GM12878 (cell line): ENCODE measurements around the gene LRRC74B. TPM values are rescaled to one million over a fixed set of nuclear protein-coding genes. Genes with fewer than 3 reads are reported as not detected.

Source experiments
- ATAC-seq: fragments of 200-7000 bp; cut with Tn5 transposase; 3 replicates; pipeline ENCODE4 v1.9.1; 2020; ENCODE audit warnings: mild to moderate bottlenecking, moderate library complexity
- BruUV-seq: library from RNA; stranded (reverse); fragments of 400-500 nt; replicated peaks from 2 replicates; lab custom pipeline; 2021; lab: Mats Ljungman, UMichigan
- CTCF ChIA-PET: fragments of 300-600 bp; sonication (Branson Sonifier 250); formaldehyde crosslinking; extraction: SDS; loops from one replicate; lab custom pipeline; 2021; ENCODE audit warnings: inconsistent platforms; lab: Yijun Ruan, JAX
- POLR2A ChIA-PET: fragments of 350-600 bp; formaldehyde crosslinking; extraction: SDS; loops from one replicate; lab custom pipeline; 2021; ENCODE audit warnings: inconsistent platforms; lab: Charles Lee
- RAD21 ChIA-PET: fragments of 300-600 bp; sonication (Branson Sonifier 250); formaldehyde crosslinking; loops from one replicate; lab custom pipeline; 2023; ENCODE audit warnings: antibody characterized with exemption; ENCODE audit not compliant: unreplicated experiment; lab: Charles Lee
- SMC1A ChIA-PET: fragments of 300-600 bp; sonication (Branson Sonifier 250); formaldehyde crosslinking; loops from one replicate; lab custom pipeline; 2023; ENCODE audit not compliant: unreplicated experiment, uncharacterized antibody; lab: Charles Lee
- DNase-seq: peaks from one replicate; pipeline ENCODE4 v3.0.0-alpha.2; 2011; ENCODE audit warnings: low read depth, low spot score
- FAIRE-seq: peaks from 3 replicates; lab custom pipeline; 2011; peaks lifted over from hg19 to GRCh38; lab: Jason Lieb, UNC
- H2AFZ ChIP-seq: 2 replicates; pipeline ENCODE4 v1.6.0; 2011; ENCODE audit warnings: low read depth, low read length, control low read depth; ENCODE audit not compliant: control insufficient read depth
- H3K27ac ChIP-seq: 2 replicates; pipeline ENCODE4 v1.5.1; 2011; ENCODE audit warnings: control low read depth; ENCODE audit not compliant: control insufficient read depth, insufficient read depth
- H3K27me3 ChIP-seq, 2 experiments: replicated peaks in 1 of 2; 2 replicates each; pipeline versions ENCODE4 v1.6.0 to v1.6.1; 2011; ENCODE audit warnings: low read length in 1 of 2; ENCODE audit not compliant: control insufficient read depth in 2 of 2, insufficient read depth in 2 of 2
- H3K36me3 ChIP-seq, 2 experiments: 2 replicates each; pipeline ENCODE4 v1.5.1; 2011; ENCODE audit warnings: low read length in 1 of 2; ENCODE audit not compliant: control insufficient read depth in 2 of 2, insufficient read depth in 2 of 2
- H3K4me1 ChIP-seq: 2 replicates; pipeline ENCODE4 v1.6.1; 2011; ENCODE audit warnings: mild to moderate bottlenecking, low read length, moderate library complexity, mixed read lengths; ENCODE audit not compliant: control insufficient read depth, insufficient read depth
- H3K4me2 ChIP-seq: 2 replicates; pipeline ENCODE4 v1.6.0; 2011; ENCODE audit warnings: control low read depth; ENCODE audit not compliant: control insufficient read depth, insufficient read depth
- H3K4me3 ChIP-seq: fragments of 200-600 bp; sonication (generic); 2 replicates; pipeline ENCODE4 v1.5.1; 2016
- H3K79me2 ChIP-seq: 2 replicates; pipeline ENCODE4 v1.6.0; 2011; ENCODE audit warnings: low read length; ENCODE audit not compliant: control insufficient read depth, insufficient read depth
- H3K9ac ChIP-seq: 2 replicates; pipeline ENCODE4 v1.8.0; 2011; ENCODE audit warnings: low read length, control low read depth, mixed read lengths; ENCODE audit not compliant: control insufficient read depth, insufficient read depth
- H3K9me3 ChIP-seq: replicated peaks from 3 replicates; pipeline ENCODE4 v1.5.1; 2011; ENCODE audit warnings: mild to moderate bottlenecking, low read length; ENCODE audit not compliant: control insufficient read depth, insufficient read depth
- H4K20me1 ChIP-seq: 2 replicates; pipeline ENCODE4 v1.6.0; 2011; ENCODE audit not compliant: control insufficient read depth, insufficient read depth
- MAX ChIP-seq: IDR thresholded peaks from 2 replicates; pipeline ENCODE4 v1.6.1; 2012; ENCODE audit warnings: low read depth, low read length, improper control_type of control experiment
- MTA3 ChIP-seq: IDR thresholded peaks from 2 replicates; pipeline ENCODE4 v1.6.1; 2012; ENCODE audit warnings: low read length, inconsistent platforms, borderline replicate concordance
- PML ChIP-seq: IDR thresholded peaks from 2 replicates; pipeline ENCODE4 v1.6.1; 2012; ENCODE audit warnings: low read length, inconsistent platforms
- POLR2A ChIP-seq: IDR thresholded peaks from 2 replicates; pipeline ENCODE4 v1.6.1; 2011; ENCODE audit warnings: low read depth, mild to moderate bottlenecking, low read length
- POLR2AphosphoS5 ChIP-seq: IDR thresholded peaks from 2 replicates; pipeline ENCODE4 v1.6.1; 2011; ENCODE audit warnings: mild to moderate bottlenecking, low read length, inconsistent platforms
- POU2F2 ChIP-seq: IDR thresholded peaks from 3 replicates; pipeline ENCODE4 v1.6.1; 2011; ENCODE audit warnings: low read depth, mild to moderate bottlenecking, low read length, borderline replicate concordance
- RUNX3 ChIP-seq: IDR thresholded peaks from 2 replicates; pipeline ENCODE4 v1.6.1; 2012; ENCODE audit warnings: low read length, inconsistent platforms
- WGBS: methylation state at CpG from one replicate; pipeline ENCODE4 v1.1.6; 2016; ENCODE audit warnings: low lambda C conversion rate; ENCODE audit not compliant: insufficient replicate concordance, insufficient coverage; ENCODE audit errors: missing lambda C conversion rate; 5-methylcytosine and 5-hydroxymethylcytosine counted together
- in situ Hi-C: fragments of 300-500 bp; cut with MboI; formaldehyde crosslinking; loops from 9 replicates; pipeline ENCODE4 v1.14.3; 2018; ENCODE audit warnings: mixed read lengths
- intact Hi-C: fragments of 100-400 bp; cut with micrococcal nuclease; formaldehyde crosslinking; loops from one replicate; pipeline ENCODE4 v1.14.2; 2022; ENCODE audit not compliant: unreplicated experiment
- polyA plus RNA-seq, 11 experiments: library from polyadenylated mRNA; depleted of rRNA in 4 of 11; unstranded in 6 of 11; stranded (reverse) in 5 of 11; fragments of >200 nt; fragmentation: Nextera tagmentation in 4 of 11; fragmentation: Illumina TruSeq in 1 of 11; extraction: Ambion mirVana in 4 of 11; extraction: Trizol in 1 of 11; gene quantifications; 1 replicate in 1 of 11; 2 replicates in 10 of 11; pipeline versions ENCODE4 v1.2.1 to v1.2.3, GENCODE V29; 2011 to 2016; ENCODE audit warnings: inconsistent platforms in 2 of 11, missing spikeins in 2 of 11, low read depth in 1 of 11
- total RNA-seq, 4 experiments: library from RNA; depleted of rRNA in 3 of 4; stranded (reverse); fragments of >200 nt in 3 of 4; fragmentation: Illumina TruSeq in 1 of 4; extraction: Trizol in 1 of 4; gene quantifications; 2 replicates each; pipeline versions ENCODE4 v1.2.1 to v1.2.3, GENCODE V29; 2013 to 2021
- TF ChIP-seq, protein P1 (sequence below): fragments of 450-650 bp; IDR thresholded peaks from 2 replicates; pipeline ENCODE4 v1.6.1; 2017; ENCODE audit warnings: low read depth, mild to moderate bottlenecking, moderate library complexity

The LRRC74B gene
- total and polyA plus RNA-seq, 10 of the 15 experiments (the other 5 are each of a cell fraction or from before 2014, with no cell fraction given) = not detected

DNA sequence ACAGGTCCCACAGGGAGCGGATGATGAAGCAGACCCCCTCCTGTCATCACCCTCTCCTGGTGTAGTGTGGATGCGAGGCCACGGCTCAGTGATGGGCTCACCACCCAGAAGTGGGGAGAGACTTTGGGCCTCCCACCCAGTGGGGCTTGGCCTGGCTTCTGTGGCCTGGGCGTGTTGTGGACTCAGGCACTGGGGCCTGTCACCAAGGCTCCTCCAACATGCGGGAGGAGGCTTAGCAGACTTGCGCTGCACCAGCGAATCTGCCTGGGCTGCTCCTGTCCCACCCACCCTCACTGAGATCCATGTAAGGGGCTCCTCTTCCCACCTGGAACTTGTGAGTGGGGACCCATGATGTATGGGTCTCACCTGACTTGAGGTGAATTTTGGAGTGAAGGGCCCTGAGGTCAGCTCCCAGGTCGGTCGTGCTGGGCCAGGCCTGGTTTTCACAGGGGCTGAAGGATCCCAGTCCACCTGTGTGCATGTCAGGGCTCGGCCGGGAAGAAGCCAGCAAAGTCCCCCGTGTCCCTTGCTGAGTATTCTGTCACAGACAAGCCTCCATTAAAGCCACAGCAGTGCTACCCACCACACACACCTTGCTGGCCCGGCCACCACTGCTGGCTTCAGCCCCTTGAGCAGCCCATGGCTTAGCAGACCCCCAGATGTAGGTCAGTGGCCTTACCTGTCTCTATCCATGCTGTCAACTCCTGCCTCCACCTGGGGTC, 48.0 kb upstream of the LRRC74B start:
- Histone ChIP-seq H3K4me3 (no peak overlapping the region), H2AFZ (no peak overlapping the region), H3K4me1 (peaks cover 5% of the 10 kb centered on the region), H3K36me3 (peaks cover 2 to 4% of the 10 kb centered on the region in 2 experiments; a peak in 2 of 4 replicates), H3K4me2 (no peak overlapping the region), H3K79me2 (peaks cover 17% of the 10 kb centered on the region), H3K9me3 (no peaks in the 10 kb centered on the region), H3K9ac (no peak overlapping the region), H4K20me1 (no peaks in the 10 kb centered on the region), H3K27ac (no peak overlapping the region), H3K27me3 (no peaks in the 10 kb centered on the region)
- ChIA-PET SMC1A (no interaction called here), CTCF (no interaction called here), RAD21 (no interaction called here), POLR2A (no interaction called here)
- FAIRE-seq = no peak
- no TSS peak for BruUV-seq
- ATAC-seq = no peak
- no peak for TF ChIP-seq POU2F2
- TF ChIP-seq POLR2A = peak; percentile 47
- TF ChIP-seq RUNX3 = no peak
- TF ChIP-seq PML = no peak
- no peak for DNase-seq
- intact Hi-C loops (no loop called here), in situ Hi-C loops (no loop called here)
- WGBS = 82% methylated on average over 13 of the region's 13 CpGs

- intact Hi-C loops = no loop called here
Observed at GRCh38 chr22:20998411-20999336, 47.1 kb upstream of the LRRC74B start.

More at GRCh38 chr22:20998411-20999336, 47.1 kb upstream of the LRRC74B start:
- Histone ChIP-seq H3K36me3 (peaks cover 2 to 4% of the 10 kb centered on the region in 2 experiments; a peak in 2 of 4 replicates), H3K27ac (no peak overlapping the region), H3K27me3 (no peaks in the 10 kb centered on the region), H3K4me1 (peaks cover 5% of the 10 kb centered on the region), H3K4me2 (no peak overlapping the region), H3K4me3 (no peak overlapping the region), H3K9ac (no peak overlapping the region), H3K9me3 (no peaks in the 10 kb centered on the region), H3K79me2 (peaks cover 21% of the 10 kb centered on the region), H4K20me1 (no peaks in the 10 kb centered on the region), H2AFZ (no peak overlapping the region)
- ChIA-PET RAD21 (no interaction called here), POLR2A (no interaction called here), SMC1A (no interaction called here), CTCF (no interaction called here)
- TF ChIP-seq, protein P1, sequence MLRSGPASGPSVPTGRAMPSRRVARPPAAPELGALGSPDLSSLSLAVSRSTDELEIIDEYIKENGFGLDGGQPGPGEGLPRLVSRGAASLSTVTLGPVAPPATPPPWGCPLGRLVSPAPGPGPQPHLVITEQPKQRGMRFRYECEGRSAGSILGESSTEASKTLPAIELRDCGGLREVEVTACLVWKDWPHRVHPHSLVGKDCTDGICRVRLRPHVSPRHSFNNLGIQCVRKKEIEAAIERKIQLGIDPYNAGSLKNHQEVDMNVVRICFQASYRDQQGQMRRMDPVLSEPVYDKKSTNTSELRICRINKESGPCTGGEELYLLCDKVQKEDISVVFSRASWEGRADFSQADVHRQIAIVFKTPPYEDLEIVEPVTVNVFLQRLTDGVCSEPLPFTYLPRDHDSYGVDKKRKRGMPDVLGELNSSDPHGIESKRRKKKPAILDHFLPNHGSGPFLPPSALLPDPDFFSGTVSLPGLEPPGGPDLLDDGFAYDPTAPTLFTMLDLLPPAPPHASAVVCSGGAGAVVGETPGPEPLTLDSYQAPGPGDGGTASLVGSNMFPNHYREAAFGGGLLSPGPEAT = no peak
- TF ChIP-seq POLR2A (0 out of 2 replicates have a peak, but pooled peaks have one; percentile 41), MAX (no peak), MTA3 (0 out of 2 replicates have a peak, but pooled peaks have one; percentile 22), POLR2AphosphoS5 (peak; percentile 44), PML (0 out of 2 replicates have a peak, but pooled peaks have one; percentile 21)
- FAIRE-seq = no peak
- no TSS peak for BruUV-seq
- WGBS = 61% methylated on average over 7 of the region's 7 CpGs
- DNase-seq = no peak
- in situ Hi-C loops = no loop called here
- no peak for ATAC-seq
